Right lobe of liver (tissue), 4 donors: ENCODE measurements around the gene USP2.

Source experiments
- POLR2A ChIP-seq: fragments of 450-650 bp; IDR thresholded peaks from one replicate; pipeline ENCODE4 v1.6.1; 2017; ENCODE audit warnings: antibody characterized with exemption, mild to moderate bottlenecking
- TF ChIP-seq, protein P1 (sequence below), 4 donors: fragments of 200-600 bp in 3 of 4; fragments of 450-650 bp in 1 of 4; IDR thresholded peaks; one replicate each; pipeline versions ENCODE4 v1.5.1 to v1.8.0; 2016 to 2022; ENCODE audit warnings: antibody characterized with exemption in 4 of 4, mild to moderate bottlenecking in 2 of 4
- donor health status: DM: no; HTN: no; CAD: no.
- donor health status: DM: no; HTN: no; CAD: no.
- donor health status: DM: no; HTN: yes; CAD: no.

DNA sequence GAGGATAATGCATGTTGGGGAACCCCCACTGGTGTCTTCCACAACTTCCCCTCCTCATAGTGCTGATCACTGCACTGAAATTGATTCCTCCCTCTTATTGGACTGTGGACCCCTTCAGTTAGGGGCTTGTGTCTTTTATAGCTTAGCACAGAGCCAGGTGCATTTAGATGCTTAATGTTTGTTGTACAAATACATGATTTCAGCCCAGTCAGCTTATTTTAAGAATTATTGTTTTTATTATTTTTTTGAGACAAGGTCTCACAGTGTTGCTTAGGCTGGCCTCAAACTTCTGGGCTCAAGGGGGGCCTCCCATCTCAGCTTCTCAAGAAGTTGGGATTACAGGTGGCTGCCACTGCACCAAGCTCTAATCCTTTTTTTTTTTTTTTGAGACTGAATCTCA is 33.2 kb upstream of the USP2 start:
- TF ChIP-seq, protein P1, sequence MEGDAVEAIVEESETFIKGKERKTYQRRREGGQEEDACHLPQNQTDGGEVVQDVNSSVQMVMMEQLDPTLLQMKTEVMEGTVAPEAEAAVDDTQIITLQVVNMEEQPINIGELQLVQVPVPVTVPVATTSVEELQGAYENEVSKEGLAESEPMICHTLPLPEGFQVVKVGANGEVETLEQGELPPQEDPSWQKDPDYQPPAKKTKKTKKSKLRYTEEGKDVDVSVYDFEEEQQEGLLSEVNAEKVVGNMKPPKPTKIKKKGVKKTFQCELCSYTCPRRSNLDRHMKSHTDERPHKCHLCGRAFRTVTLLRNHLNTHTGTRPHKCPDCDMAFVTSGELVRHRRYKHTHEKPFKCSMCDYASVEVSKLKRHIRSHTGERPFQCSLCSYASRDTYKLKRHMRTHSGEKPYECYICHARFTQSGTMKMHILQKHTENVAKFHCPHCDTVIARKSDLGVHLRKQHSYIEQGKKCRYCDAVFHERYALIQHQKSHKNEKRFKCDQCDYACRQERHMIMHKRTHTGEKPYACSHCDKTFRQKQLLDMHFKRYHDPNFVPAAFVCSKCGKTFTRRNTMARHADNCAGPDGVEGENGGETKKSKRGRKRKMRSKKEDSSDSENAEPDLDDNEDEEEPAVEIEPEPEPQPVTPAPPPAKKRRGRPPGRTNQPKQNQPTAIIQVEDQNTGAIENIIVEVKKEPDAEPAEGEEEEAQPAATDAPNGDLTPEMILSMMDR (IDR thresholded peaks at IDR 0.05), result no peak
- TF ChIP-seq POLR2A, result no peak
